HCT116 (cell line): ENCODE results near the gene VAV1. TPM values are rescaled to one million over a fixed set of nuclear protein-coding genes. Genes with fewer than 3 reads are reported as not detected.

Source experiments
- ATAC-seq: fragments of 200-7000 bp; cut with Tn5 transposase; 2 replicates; pipeline ENCODE4 v1.9.1; 2020; ENCODE audit warnings: mild to moderate bottlenecking, moderate library complexity
- BruUV-seq: library from RNA; stranded (reverse); fragments of 400-500 nt; replicated peaks from 2 replicates; lab custom pipeline; 2021; lab: Mats Ljungman, UMichigan
- CTCF ChIA-PET: fragments of 300-600 bp; sonication (Branson Sonifier 250); formaldehyde crosslinking; loops from one replicate; lab custom pipeline; 2021; ENCODE audit warnings: antibody characterized with exemption; lab: Charles Lee
- POLR2A ChIA-PET: fragments of 300-600, 350-600 bp; sonication (Branson Sonifier 250); formaldehyde crosslinking; loops from one replicate; lab custom pipeline; 2021; ENCODE audit warnings: antibody characterized with exemption; lab: Charles Lee
- RAD21 ChIA-PET, 2 experiments: fragments of 300-600 bp; sonication (Branson Sonifier 250); formaldehyde crosslinking; loops; one replicate each; lab custom pipeline; 2023; ENCODE audit warnings: low total read pairs in 2 of 2; ENCODE audit not compliant: uncharacterized antibody in 2 of 2, unreplicated experiment in 2 of 2, low non-redundant PET in 1 of 2; lab: Charles Lee
- DNase-seq: peaks from one replicate; pipeline ENCODE4 v3.0.0-alpha.2; 2010; ENCODE audit warnings: low read depth, low spot score
- H2AFZ ChIP-seq: fragments of 200-600 bp; shearing (Covaris generic), sonication (generic); 2 replicates; pipeline ENCODE4 v1.6.1; 2017; ENCODE audit warnings: low read depth, mixed run types, mixed read lengths, antibody characterized with exemption, low read length; ENCODE audit not compliant: poor library complexity, severe bottlenecking
- H3K27ac ChIP-seq: 2 replicates; pipeline ENCODE4 v1.5.1; 2012; ENCODE audit warnings: low read depth, low read length
- H3K27me3 ChIP-seq: fragments of 200-600 bp; sonication (generic); 2 replicates; pipeline ENCODE4 v1.6.1; 2016; ENCODE audit warnings: mixed run types, low read length, mixed read lengths; ENCODE audit not compliant: insufficient read depth
- H3K36me3 ChIP-seq, 2 experiments: fragments of 200-500 bp in 1 of 2; fragments of 200-600 bp in 1 of 2; sonication (Bioruptor generic) in 1 of 2; sonication (generic) in 1 of 2; 2 replicates each; pipeline versions ENCODE4 v1.5.1 to v1.6.1; 2014 to 2016; ENCODE audit warnings: low read length in 2 of 2, inconsistent platforms in 1 of 2, mixed read lengths in 1 of 2, mixed run types in 1 of 2; ENCODE audit not compliant: insufficient read depth in 2 of 2, control insufficient read depth in 1 of 2
- H3K4me1 ChIP-seq, 2 experiments: fragments of 200-600 bp in 1 of 2; sonication (generic) in 1 of 2; 2 replicates each; pipeline versions ENCODE4 v1.5.1 to v1.6.1; 2012 to 2017; ENCODE audit warnings: low read length in 2 of 2, inconsistent platforms in 1 of 2, mild to moderate bottlenecking in 1 of 2, mixed read lengths in 1 of 2, mixed run types in 1 of 2, moderate library complexity in 1 of 2; ENCODE audit not compliant: insufficient read depth in 2 of 2, control insufficient read depth in 1 of 2
- H3K4me2 ChIP-seq: fragments of 200-600 bp; sonication (generic); 2 replicates; pipeline ENCODE4 v1.6.1; 2017; ENCODE audit warnings: mixed run types, low read length, mixed read lengths
- H3K4me3 ChIP-seq, 2 experiments: fragments of 200-600 bp in 1 of 2; sonication (generic) in 1 of 2; replicated peaks in 1 of 2; 2 replicates each; pipeline ENCODE4 v1.5.1; 2011 to 2016; ENCODE audit warnings: low read length in 2 of 2, control low read depth in 1 of 2, low read depth in 1 of 2, mild to moderate bottlenecking in 1 of 2, mixed read lengths in 1 of 2, mixed run types in 1 of 2
- H3K79me2 ChIP-seq: fragments of 200-600 bp; sonication (generic); 2 replicates; pipeline ENCODE4 v1.6.1; 2017; ENCODE audit warnings: mild to moderate bottlenecking, mixed run types, low read length, moderate library complexity, mixed read lengths; ENCODE audit not compliant: insufficient read depth
- H3K9ac ChIP-seq: fragments of 200-600 bp; sonication (generic); 2 replicates; pipeline ENCODE4 v1.6.1; 2016; ENCODE audit warnings: low read length, mixed read lengths
- H3K9me2 ChIP-seq: fragments of 200-600 bp; sonication (generic), shearing (Covaris generic); 2 replicates; pipeline ENCODE4 v1.6.1; 2017; ENCODE audit warnings: mixed run types, mild to moderate bottlenecking, moderate library complexity; ENCODE audit not compliant: insufficient read depth
- H3K9me3 ChIP-seq, 2 experiments: fragments of 200-500 bp in 1 of 2; fragments of 200-600 bp in 1 of 2; sonication (Bioruptor generic) in 1 of 2; sonication (generic) in 1 of 2; 2 replicates each; pipeline ENCODE4 v1.6.1; 2014 to 2017; ENCODE audit warnings: low read length in 2 of 2, mixed read lengths in 2 of 2, inconsistent platforms in 1 of 2, low read depth in 1 of 2, mild to moderate bottlenecking in 1 of 2, mixed run types in 1 of 2, moderate library complexity in 1 of 2; ENCODE audit not compliant: control insufficient read depth in 1 of 2, insufficient read depth in 1 of 2
- H4K20me1 ChIP-seq: fragments of 200-600 bp; sonication (generic), shearing (Covaris generic); 2 replicates; pipeline ENCODE4 v1.6.1; 2017; ENCODE audit warnings: mixed run types, mild to moderate bottlenecking, moderate library complexity; ENCODE audit not compliant: insufficient read depth
- ATF3 ChIP-seq: IDR thresholded peaks from 2 replicates; pipeline ENCODE4 v1.6.1; 2012
- CBX3 ChIP-seq: IDR thresholded peaks from 2 replicates; pipeline ENCODE4 v1.6.1; 2012; ENCODE audit warnings: low read depth
- FOSL1 ChIP-seq: IDR thresholded peaks from 2 replicates; pipeline ENCODE4 v1.6.1; 2012; ENCODE audit warnings: low read depth
- JUND ChIP-seq: IDR thresholded peaks from 2 replicates; pipeline ENCODE4 v1.6.1; 2012
- POLR2A ChIP-seq: IDR thresholded peaks from 2 replicates; pipeline ENCODE4 v1.7.0; 2011; ENCODE audit warnings: borderline replicate concordance; ENCODE audit not compliant: insufficient read depth, insufficient read length; ENCODE audit errors: extremely low read depth
- POLR2AphosphoS5 ChIP-seq: IDR thresholded peaks from 2 replicates; pipeline ENCODE4 v1.6.1; 2011; ENCODE audit warnings: mild to moderate bottlenecking, low read depth, low read length, moderate library complexity
- RAD21 ChIP-seq: IDR thresholded peaks from 2 replicates; pipeline ENCODE4 v1.6.1; 2012; ENCODE audit warnings: low read depth, mild to moderate bottlenecking
- SIN3A ChIP-seq: IDR thresholded peaks from 2 replicates; pipeline ENCODE4 v1.6.1; 2012; ENCODE audit warnings: low read depth
- SRF ChIP-seq: IDR thresholded peaks from 2 replicates; pipeline ENCODE4 v1.6.1; 2012; ENCODE audit warnings: low read depth
- TCF7L2 ChIP-seq: IDR thresholded peaks from 2 replicates; pipeline ENCODE4 v1.7.0; 2011; ENCODE audit warnings: borderline replicate concordance, inconsistent platforms; ENCODE audit not compliant: insufficient read depth, insufficient read length; ENCODE audit errors: extremely low read depth
- intact Hi-C: fragments of 100-400 bp; cut with micrococcal nuclease; formaldehyde crosslinking; loops from 2 replicates; pipeline ENCODE4 v1.10.0; 2022
- total RNA-seq: library from RNA; stranded (reverse); gene quantifications from one replicate; pipeline ENCODE4 v1.2.1, GENCODE V29; 2021; ENCODE audit not compliant: unreplicated experiment
- TF ChIP-seq, protein P1 (sequence below), 3 experiments: fragments of 200-600 bp in 1 of 3; sonication (generic) in 1 of 3; IDR thresholded peaks in 2 of 3; conservative IDR thresholded peaks in 1 of 3; 2 replicates each; pipeline ENCODE4 v1.5.1; 2012 to 2017; ENCODE audit warnings: low read depth in 2 of 3, low read length in 2 of 3, antibody characterized with exemption in 1 of 3, borderline replicate concordance in 1 of 3, control low read depth in 1 of 3, mild to moderate bottlenecking in 1 of 3, mixed read lengths in 1 of 3, mixed run types in 1 of 3, moderate library complexity in 1 of 3; ENCODE audit not compliant: insufficient read depth in 1 of 3
- TF ChIP-seq, protein P2 (sequence below): IDR thresholded peaks from 2 replicates; pipeline ENCODE4 v1.6.1; 2011; ENCODE audit warnings: mild to moderate bottlenecking, low read length, moderate library complexity; ENCODE audit not compliant: insufficient replicate concordance; ENCODE audit errors: extremely low read depth
- TF ChIP-seq, protein P3 (sequence below): IDR thresholded peaks from 2 replicates; pipeline ENCODE4 v1.6.1; 2012; ENCODE audit warnings: low read depth
- TF ChIP-seq, protein P4 (sequence below): IDR thresholded peaks from 2 replicates; pipeline ENCODE4 v1.6.1; 2012

VAV1 gene
- total RNA-seq, 1 experiment from 2014 or later = 20.6 TPM

DNA sequence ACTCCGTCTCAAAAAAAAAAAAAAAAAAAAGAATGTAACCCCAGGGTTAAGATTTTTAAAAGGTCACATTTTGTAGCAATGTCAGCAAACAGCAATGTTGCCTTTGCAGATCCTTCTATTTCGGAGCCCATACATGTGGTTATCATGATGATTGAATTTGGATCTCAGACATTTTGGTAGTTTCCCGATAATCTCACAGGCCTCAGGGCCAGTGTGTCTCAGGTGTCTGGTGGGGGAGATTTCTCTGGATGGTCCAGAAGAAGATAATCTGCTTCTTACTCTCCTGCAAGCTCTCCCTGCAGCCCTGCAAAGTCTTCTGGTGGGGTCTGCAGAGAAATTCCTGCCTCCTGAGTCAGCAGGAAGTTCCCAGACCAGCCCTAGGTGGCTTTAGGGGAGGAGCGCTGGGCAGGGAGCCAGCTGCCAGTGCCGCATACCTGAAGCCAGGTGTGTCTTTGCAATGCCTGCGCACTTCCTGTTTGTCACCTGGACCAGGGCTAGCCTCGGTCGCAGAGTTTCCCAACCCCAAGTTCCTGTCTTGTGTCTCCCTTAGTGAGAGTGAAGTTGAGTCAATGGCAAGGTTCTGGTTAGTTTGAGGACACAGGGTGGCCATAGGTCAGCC lies 6.7 kb upstream of the VAV1 start (continued):
- TF ChIP-seq, protein P1, sequence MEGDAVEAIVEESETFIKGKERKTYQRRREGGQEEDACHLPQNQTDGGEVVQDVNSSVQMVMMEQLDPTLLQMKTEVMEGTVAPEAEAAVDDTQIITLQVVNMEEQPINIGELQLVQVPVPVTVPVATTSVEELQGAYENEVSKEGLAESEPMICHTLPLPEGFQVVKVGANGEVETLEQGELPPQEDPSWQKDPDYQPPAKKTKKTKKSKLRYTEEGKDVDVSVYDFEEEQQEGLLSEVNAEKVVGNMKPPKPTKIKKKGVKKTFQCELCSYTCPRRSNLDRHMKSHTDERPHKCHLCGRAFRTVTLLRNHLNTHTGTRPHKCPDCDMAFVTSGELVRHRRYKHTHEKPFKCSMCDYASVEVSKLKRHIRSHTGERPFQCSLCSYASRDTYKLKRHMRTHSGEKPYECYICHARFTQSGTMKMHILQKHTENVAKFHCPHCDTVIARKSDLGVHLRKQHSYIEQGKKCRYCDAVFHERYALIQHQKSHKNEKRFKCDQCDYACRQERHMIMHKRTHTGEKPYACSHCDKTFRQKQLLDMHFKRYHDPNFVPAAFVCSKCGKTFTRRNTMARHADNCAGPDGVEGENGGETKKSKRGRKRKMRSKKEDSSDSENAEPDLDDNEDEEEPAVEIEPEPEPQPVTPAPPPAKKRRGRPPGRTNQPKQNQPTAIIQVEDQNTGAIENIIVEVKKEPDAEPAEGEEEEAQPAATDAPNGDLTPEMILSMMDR (IDR thresholded peaks at IDR 0.05 in 2 of 3, conservative IDR thresholded peaks at IDR 0.05 in 1 of 3; ENCODE audit: borderline replicate concordance in 1 of 3, insufficient read depth in 1 of 3, low read depth in 2 of 3, low read length in 2 of 3) = no peak

DNA sequence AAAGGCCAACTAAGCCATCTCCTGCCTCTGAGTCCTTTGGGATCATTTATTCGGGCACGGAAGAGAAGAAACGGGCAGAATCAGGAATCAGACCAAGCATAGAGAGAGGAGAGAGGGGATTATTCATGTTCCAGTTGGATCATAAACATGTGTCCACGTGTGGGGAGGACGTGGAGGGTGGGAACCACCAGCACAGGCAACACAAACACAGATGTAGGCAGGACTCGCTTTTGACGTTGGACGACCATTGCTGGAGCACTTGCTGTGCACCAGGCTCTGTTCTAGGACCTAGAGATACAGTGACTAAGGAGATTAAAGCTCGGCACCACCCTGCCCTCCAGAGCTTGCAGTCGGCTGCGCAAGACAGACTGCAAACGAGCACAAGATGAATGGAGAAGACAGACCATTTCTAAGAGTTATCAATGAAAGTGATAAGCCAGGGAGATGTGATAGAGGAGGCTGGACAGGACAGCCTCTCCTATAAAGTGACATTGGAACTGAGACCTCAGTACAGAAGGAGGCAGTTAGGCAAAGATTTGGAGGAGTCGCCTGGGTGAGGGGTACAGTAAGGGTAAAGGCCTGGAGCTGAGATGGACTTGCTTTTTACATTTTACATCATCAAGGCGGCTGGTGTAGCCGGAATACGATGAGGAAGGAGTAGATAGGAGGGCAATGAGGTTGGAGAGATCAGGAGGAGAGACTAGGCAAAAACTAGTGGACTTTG lies 6.0 kb upstream of the VAV1 start:
- Histone ChIP-seq H3K9ac (peak overlapping the region; percentile 77), H3K27ac (peak overlapping the region; percentile 93), H3K9me3 (no peaks in the 10 kb centered on the region), H4K20me1 (no peaks in the 10 kb centered on the region), H3K9me2 (no peaks in the 10 kb centered on the region), H3K79me2 (peaks cover 56% of the 10 kb centered on the region), H2AFZ (no peak overlapping the region), H3K4me1 (peaks cover 30 to 53% of the 10 kb centered on the region in 2 experiments), H3K36me3 (peaks cover 2 to 14% of the 10 kb centered on the region in 2 experiments; a peak in 2 of 4 replicates), H3K4me3 (peak overlapping the region; percentile 71 to 96), H3K4me2 (peak overlapping the region; percentile 95), H3K27me3 (no peaks in the 10 kb centered on the region)
- POLR2A ChIA-PET = interaction anchor here (0.7 to 1.9 kb wide), 2 partner anchors 13 to 34 kb away, joined by 3 to 6 read pairs; no protein-coding TSS in a partner anchor
- RAD21 ChIA-PET = interaction anchor here in 1 of 2 experiments (0.7 kb wide), 1 partner anchor 325 kb away, joined by 3 read pairs; no protein-coding TSS in a partner anchor
- DNase-seq (no peak), ATAC-seq (peak; percentile 5; the same call in 1 of the 2 replicates)
- TF ChIP-seq FOSL1 (no peak), ATF3 (no peak), SIN3A (peak; percentile 16; the same call in 1 of the 2 replicates), TCF7L2 (no peak), CBX3 (peak; percentile 8; the same call in 1 of the 2 replicates), RAD21 (peak; percentile 14; the same call in 1 of the 2 replicates), POLR2AphosphoS5 (no peak; the same call in 1 of the 2 replicates), POLR2A (no peak), SRF (no peak), JUND (no peak)
- TF ChIP-seq, protein P2, sequence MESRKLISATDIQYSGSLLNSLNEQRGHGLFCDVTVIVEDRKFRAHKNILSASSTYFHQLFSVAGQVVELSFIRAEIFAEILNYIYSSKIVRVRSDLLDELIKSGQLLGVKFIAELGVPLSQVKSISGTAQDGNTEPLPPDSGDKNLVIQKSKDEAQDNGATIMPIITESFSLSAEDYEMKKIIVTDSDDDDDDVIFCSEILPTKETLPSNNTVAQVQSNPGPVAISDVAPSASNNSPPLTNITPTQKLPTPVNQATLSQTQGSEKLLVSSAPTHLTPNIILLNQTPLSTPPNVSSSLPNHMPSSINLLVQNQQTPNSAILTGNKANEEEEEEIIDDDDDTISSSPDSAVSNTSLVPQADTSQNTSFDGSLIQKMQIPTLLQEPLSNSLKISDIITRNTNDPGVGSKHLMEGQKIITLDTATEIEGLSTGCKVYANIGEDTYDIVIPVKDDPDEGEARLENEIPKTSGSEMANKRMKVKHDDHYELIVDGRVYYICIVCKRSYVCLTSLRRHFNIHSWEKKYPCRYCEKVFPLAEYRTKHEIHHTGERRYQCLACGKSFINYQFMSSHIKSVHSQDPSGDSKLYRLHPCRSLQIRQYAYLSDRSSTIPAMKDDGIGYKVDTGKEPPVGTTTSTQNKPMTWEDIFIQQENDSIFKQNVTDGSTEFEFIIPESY = no peak
- TF ChIP-seq, protein P3, sequence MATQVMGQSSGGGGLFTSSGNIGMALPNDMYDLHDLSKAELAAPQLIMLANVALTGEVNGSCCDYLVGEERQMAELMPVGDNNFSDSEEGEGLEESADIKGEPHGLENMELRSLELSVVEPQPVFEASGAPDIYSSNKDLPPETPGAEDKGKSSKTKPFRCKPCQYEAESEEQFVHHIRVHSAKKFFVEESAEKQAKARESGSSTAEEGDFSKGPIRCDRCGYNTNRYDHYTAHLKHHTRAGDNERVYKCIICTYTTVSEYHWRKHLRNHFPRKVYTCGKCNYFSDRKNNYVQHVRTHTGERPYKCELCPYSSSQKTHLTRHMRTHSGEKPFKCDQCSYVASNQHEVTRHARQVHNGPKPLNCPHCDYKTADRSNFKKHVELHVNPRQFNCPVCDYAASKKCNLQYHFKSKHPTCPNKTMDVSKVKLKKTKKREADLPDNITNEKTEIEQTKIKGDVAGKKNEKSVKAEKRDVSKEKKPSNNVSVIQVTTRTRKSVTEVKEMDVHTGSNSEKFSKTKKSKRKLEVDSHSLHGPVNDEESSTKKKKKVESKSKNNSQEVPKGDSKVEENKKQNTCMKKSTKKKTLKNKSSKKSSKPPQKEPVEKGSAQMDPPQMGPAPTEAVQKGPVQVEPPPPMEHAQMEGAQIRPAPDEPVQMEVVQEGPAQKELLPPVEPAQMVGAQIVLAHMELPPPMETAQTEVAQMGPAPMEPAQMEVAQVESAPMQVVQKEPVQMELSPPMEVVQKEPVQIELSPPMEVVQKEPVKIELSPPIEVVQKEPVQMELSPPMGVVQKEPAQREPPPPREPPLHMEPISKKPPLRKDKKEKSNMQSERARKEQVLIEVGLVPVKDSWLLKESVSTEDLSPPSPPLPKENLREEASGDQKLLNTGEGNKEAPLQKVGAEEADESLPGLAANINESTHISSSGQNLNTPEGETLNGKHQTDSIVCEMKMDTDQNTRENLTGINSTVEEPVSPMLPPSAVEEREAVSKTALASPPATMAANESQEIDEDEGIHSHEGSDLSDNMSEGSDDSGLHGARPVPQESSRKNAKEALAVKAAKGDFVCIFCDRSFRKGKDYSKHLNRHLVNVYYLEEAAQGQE = no peak
- TF ChIP-seq, protein P4, sequence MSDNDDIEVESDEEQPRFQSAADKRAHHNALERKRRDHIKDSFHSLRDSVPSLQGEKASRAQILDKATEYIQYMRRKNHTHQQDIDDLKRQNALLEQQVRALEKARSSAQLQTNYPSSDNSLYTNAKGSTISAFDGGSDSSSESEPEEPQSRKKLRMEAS = no peak
- intact Hi-C loops = loop anchor here (1.0 to 2.0 kb wide), 4 partner anchors 27 to 96 kb away; partner anchors contain the start of gene TRIP10
- BruUV-seq = TSS peak; percentile 85
- CTCF ChIA-PET = no interaction called here
